GM12801 (cell line): ENCODE results near the gene ID1.

Experiments used
- CTCF ChIP-seq: IDR thresholded peaks from one replicate; pipeline ENCODE4 v1.5.1; 2011; ENCODE audit warnings: control low read depth; ENCODE audit not compliant: insufficient read length; ENCODE audit errors: extremely low read depth

ID1 gene

GRCh38 chr20:31608251-31608945 lies 3.3 kb downstream of the ID1 start:
- no peak for TF ChIP-seq CTCF

- TF ChIP-seq CTCF, result no peak
Measured at GRCh38 chr20:31615416-31615815, 10.3 kb downstream of the ID1 start.

- no peak for TF ChIP-seq CTCF
Measured at GRCh38 chr20:31617432-31618104, 12.5 kb downstream of the ID1 start.

- no peak for TF ChIP-seq CTCF
Measured at GRCh38 chr20:31620246-31620645, 15.2 kb downstream of the ID1 start.

GRCh38 chr20:31630187-31630790 lies 25.2 kb downstream of the ID1 start:
- TF ChIP-seq CTCF, result no peak

GRCh38 chr20:31632548-31633338 lies 27.7 kb downstream of the ID1 start:
- TF ChIP-seq CTCF, result no peak

- no peak for TF ChIP-seq CTCF
Measured at GRCh38 chr20:31633339-31633914, 28.3 kb downstream of the ID1 start.
